GM18498 (cell line): ENCODE measurements around the gene CDC42EP5.
"Not testable (repeated sequence)": the region's sequence is repeated elsewhere in the genome, so short reads cannot be mapped to it uniquely, and the experiment has no call there.

ENCODE experiments used
- ATAC-seq: cut with Tn5 transposase; IDR thresholded peaks from one replicate; pipeline ENCODE4 v1.9.1; 2021; ENCODE audit warnings: mild to moderate bottlenecking, moderate library complexity; ENCODE audit not compliant: unreplicated experiment

Gene CDC42EP5

DNA sequence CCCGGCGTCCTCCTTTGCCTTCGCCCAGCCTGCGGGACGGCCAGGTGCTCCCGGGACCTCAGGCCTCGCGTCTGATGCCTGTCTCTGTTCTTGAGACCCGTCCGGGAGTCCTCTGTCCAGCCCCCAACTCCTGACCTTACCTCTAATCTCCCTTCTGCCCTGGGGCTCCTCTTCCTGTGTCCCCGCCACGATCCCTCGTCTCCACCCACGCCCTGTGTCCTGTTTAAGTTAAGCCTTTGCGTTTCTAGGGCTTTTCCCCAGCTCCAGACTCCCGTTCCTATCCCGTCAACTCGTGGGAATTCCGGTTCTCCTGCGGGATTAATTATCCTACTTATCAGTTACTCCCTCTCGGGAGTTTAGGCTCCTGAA is 23.4 kb downstream of the CDC42EP5 start:
- no peak for ATAC-seq

- ATAC-seq: peak; percentile 87
Observed at GRCh38 chr19:54448774-54449700, 24.1 kb downstream of the CDC42EP5 start, which contains the start of gene LENG8. Gene LENG8, plus strand, starts transcription at chr19:54449199. Its CDS starts 2,146 bp downstream, at chr19:54451345.

GRCh38 chr19:54448040-54448773 is 24.9 kb downstream of the CDC42EP5 start:
- peak; percentile 7 for ATAC-seq

DNA sequence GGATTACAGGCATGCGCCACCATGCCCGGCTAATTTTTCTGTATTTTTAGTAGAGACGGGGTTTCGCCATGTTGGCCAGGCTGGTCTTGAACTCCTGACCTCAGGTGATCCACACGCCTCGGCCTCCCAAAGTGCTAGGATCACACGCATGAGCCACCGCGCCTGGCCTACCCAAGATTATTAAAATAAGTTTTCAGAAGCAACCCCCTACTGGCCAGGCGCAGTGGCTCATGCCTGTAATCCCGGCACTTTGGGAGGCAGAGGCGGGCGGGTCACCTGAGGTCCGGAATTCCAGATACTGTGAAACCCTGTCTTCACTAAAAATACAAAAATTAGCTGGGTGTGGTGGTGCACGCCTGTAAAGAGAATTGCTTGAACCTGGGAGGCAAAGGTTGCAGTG is 26.7 kb downstream of the CDC42EP5 start:
- ATAC-seq: not testable (repeated sequence)

DNA sequence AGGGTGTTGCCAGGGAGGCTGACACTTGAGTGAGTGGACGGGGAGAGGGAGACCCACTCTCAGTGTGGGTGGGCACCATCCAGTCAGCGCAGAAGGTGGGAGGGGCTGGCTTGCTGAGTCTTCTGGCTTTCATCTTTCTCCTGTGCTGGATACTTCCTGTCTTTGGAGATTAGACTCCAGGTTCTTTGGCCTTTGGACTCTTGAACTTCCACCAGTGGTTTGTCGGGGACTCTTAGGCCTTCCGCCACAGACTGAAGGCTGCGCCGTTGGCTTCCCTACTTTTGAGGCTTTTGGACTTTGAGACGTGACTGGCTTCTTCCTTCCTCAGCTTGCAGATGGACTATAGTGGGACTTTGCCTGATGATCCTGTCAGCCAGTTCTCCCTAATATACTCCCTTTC is 28.4 kb downstream of the CDC42EP5 start:
- no peak for ATAC-seq

DNA sequence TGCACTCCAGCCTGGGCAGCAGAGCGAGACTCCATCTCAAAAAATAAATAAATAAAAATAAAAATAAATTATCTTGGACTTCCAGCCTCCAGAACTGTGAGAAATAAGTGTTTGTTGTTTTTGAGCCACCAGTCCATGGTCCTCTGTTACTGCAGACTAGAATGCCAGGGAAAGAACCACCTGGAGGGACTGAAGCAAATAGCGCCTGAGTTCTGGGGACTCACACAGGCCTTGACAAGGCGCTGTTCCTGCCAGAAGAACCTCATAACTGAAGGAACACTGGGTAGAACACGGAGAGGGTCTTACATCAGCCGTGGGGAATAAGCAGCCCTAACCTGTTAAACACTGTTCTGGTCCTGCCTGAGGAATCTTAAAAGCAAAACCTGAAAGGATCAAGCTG is 32.5 kb downstream of the CDC42EP5 start:
- ATAC-seq: no peak

DNA sequence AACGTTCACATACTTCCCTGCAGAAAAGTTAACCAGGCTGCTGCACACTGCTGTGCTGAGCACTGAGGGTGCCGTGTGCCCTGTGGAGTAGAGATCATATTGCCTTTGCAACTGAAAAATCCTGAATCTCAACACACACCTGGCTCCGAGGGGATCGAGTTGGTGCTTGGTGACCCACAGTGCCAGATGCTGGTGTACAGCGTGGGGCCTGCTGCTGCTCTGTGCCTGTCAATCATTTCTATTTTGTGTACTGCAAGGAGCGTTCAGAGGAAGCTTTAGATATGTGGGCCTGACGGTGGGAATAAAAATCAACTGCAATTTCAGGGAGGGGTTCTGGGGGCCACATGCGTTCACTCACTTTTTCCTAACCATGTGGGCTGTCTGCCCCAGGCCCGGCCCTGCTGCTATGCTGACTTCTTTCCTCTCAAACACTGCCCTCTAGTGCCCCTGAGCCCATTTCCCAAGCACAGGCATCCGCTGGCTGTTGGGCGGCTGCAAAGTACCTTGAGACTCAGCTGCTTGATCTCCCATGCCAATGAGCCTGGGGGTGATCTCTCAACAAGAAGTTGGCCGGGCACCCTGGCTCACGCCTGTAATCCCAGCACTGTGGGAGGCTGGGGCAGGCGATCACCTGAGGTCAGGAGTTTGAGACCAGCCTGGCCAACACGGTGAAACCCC is 33.8 kb downstream of the CDC42EP5 start:
- ATAC-seq: no peak

DNA sequence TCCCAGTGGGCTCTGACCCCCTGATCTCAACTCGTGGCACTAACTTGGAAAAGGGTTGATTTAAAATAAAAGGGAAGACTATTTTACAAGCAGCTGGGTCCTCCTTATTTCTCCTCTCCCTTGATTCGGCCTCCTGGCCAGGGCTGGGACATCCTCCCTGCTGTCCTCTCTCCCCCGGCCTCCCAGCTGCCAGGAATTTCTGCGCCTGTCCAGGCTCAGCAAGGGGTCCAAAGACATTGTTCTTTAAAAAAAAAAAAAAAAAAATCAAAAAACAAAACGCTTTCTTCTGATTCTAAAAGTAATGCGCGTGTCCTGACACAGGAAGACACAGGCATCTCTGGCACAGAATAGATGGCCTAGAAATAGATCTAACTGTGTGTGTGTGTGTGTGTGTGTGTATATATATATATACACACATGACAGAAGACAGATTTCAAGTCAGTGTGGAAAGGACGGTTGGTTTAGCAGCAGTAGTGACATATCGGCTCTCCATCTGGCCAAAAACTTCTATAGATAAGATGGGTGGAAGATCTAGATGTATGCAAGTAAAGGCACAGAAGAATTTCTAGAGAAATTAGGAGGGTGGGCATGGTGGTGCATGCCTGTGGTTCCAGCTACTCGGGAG is 36.4 kb downstream of the CDC42EP5 start:
- ATAC-seq: no peak

- ATAC-seq: no peak
Observed at GRCh38 chr19:54436031-54436523, 37.0 kb downstream of the CDC42EP5 start.

- no peak for ATAC-seq
Observed at GRCh38 chr19:54435551-54436016, 37.5 kb downstream of the CDC42EP5 start.

DNA sequence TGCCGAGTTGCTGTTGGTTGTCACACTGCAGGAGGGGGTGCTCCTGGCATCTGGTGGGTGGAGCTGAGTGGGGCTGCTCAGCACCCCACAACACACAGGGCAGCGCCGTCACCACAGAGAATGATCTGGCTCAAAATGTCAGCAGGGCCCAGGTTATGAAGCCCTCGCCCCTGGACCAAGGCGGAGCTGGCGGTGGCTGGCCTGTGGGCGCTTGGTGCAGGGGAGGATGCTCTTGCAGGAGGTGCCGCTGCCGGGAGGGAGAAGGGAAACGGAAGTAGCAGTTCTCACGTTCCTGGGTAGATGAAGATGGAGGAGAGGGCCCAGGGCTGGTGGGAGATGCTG is 38.3 kb downstream of the CDC42EP5 start:
- no peak for ATAC-seq

DNA sequence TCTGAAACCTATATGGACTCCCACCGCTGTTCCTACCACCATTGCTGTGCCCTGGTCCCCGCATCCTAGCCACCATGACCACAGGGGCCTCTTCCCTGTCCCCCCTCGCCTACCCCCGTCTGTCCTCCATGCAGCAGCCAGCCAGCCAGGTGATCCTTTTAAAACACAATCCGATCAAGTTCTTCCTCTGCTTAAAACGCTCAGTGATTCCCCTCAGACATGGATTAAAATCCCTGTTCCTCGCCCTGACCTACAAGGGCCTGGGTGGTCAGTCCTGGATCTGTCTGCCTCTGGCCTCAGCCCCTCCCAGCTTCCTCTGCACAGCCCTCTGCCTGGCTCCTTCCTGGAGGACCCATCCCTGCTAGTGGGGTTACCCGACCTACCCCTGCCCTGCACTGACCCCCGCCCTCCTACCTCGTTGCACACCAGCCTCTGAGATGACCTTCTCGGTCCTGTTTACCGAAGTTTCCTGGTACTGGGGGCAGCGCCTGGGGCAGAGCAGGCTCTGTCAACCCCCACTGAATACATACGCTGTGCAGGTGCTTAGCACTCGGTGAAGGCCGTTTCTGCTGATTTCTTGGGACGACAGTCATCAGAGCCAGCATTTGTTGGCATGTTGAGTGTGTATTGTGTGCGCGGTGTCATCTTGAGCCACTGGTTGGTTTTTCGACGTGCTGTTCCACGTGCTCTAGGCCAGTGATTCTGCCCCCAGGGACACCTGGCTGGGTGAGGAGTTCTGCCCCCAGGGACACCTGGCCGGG is 38.8 kb downstream of the CDC42EP5 start:
- no peak for ATAC-seq

- ATAC-seq: no peak
Observed at GRCh38 chr19:54433697-54434096, 39.4 kb downstream of the CDC42EP5 start.

DNA sequence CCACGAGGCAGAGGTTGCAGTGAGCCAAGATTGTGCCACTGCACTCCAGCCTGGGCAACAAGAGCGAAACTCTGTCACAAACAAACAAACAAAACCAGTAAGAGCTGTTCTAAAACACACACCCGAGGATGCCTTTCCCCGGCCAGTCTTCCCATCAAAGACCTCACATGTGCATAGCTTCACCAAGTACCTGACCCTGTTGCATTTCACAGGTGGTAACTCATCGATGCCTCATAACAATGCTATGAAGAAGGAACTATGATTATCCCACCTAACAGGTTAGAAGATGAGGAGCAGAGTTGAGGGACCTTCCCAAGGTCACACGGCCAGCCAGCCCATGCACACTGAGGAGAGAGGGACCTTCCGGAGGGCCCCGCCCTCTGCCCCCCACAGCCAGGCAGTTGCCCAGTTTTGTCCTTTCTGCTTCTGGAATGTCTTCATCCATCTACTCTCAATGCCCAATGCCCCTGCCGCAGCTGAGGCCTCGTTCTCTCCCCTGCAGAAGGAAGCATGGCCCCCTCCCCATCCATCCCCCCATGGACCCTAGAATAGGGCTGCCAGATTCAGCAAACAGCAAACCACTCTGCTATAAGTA is 40.9 kb downstream of the CDC42EP5 start:
- no peak for ATAC-seq

- ATAC-seq: no peak
Observed at GRCh38 chr19:54431255-54431838, 41.7 kb downstream of the CDC42EP5 start.

DNA sequence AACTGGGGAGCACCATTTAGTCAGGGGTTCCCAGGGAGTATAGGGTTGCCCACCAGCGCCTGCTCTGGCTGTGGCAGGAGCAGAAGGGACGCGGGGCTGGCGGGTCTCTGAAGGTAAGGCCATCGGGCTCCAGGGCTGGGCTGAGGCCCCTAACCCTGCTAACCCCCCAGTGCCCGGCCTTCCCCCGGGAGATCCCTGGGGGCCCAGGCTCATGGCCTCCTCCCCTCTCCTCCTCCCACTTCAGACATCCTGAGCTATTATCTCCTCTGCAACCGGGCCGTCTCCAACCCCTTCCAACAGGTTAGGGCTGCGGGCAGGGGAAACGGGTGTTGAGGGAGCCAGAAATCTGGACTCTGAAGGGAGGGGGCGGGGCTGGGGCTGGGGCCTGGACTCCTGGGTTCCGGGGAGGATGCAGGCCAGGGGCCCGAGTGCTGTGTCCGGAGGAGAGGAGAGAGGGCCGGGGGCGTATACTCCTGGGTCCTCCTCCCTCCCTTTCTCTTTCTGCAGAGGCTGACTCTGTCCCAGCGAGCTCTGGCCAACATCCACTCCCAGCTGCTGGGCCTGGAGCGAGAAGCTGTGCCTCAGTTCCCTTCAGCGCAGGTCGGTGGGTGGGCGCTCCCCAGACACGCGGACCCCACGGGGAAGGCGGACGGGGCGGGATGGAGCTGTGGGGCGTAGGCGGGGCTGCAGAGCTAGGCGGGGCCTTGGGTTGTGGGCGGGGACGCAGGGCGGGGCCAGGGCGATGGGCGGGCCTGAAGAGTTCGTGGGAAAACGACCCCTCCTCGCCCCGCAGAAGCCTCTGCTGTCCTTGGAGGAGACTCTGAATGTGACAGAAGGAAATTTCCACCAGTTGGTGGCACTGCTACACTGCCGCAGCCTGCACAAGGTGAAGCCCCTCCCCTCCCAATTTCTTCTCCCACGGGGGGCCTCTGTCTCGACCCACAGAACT is 42.5 kb downstream of the CDC42EP5 start:
- no peak for ATAC-seq

DNA sequence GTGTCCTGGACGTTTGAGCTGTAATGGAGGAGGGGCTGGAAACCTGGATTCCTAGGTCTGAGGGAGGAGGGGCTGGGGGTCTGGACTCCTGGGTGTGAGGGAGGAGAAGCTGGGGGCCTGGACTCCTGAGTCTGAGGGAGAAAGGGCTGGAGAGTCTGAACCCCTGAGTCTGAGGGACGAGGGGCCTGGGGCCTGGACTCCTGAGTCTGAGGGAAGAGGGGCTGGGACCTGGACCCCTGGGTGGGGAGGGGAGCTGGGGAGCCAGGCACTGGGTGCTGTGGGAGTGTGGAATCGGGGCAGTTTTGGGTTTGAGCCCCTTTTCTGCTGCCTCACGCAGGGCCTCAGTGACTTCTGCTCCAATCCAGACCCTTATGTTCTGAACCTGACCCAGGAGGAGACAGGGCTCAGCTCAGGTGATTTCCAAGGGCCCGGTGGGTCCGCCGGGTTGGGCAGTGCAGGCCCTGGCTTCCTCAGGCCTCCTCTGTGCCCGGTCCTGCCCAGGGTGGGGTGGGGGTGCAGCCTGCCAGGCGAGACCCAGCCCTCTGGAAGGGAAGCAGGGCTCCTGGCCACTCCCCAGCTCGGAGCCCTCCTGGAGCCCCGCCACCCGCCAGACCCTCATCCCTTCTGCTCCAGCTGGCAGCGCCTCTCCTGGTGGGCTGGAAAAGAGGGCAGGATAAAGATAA is 43.4 kb downstream of the CDC42EP5 start:
- ATAC-seq: no peak

DNA sequence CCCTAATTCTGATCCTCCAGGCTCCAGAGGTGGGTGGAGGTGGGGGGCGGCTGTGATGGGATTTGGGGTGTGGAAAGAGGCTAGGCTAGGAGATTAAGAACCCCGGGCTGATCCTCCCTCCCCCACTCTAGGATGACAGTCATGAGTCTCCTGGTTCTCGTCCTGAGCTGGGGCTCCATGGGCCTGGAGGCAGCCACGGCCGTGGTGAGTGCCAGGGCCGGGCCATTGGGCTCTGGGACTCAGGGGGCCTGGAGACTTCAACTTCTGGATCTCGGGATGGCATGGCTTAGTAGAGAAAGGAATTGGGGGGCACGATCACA is 44.0 kb downstream of the CDC42EP5 start:
- ATAC-seq: no peak
